IMR-90 (cell line): ENCODE measurements around the gene FHDC1. TPM values are rescaled to one million over a fixed set of nuclear protein-coding genes. Genes with fewer than 3 reads are reported as not detected.
"Not testable (repeated sequence)": the region's sequence is repeated elsewhere in the genome, so short reads cannot be mapped to it uniquely, and the experiment has no call there.

Experiments used
- ATAC-seq: fragments of 200-7000 bp; cut with Tn5 transposase; 2 replicates; pipeline ENCODE4 v1.9.1; 2020; ENCODE audit warnings: low read depth, mild to moderate bottlenecking, moderate library complexity
- BruUV-seq: library from RNA; stranded (reverse); fragments of 400-500 nt; replicated peaks from 2 replicates; lab custom pipeline; 2021; lab: Mats Ljungman, UMichigan
- CTCF ChIA-PET: fragments of 300-600 bp; formaldehyde crosslinking; extraction: SDS; loops from one replicate; lab custom pipeline; 2021; ENCODE audit warnings: antibody characterized with exemption; lab: Yijun Ruan, JAX
- POLR2A ChIA-PET: fragments of 300-600 bp; sonication (Branson Sonifier 250); formaldehyde crosslinking; loops from one replicate; lab custom pipeline; 2022; ENCODE audit warnings: antibody characterized with exemption; ENCODE audit not compliant: unreplicated experiment; lab: Charles Lee
- DNase-seq: peaks from one replicate; pipeline ENCODE4 v3.0.0; 2013
- H2AFZ ChIP-seq: replicated peaks from 2 replicates; pipeline ENCODE3; 2013; ENCODE audit warnings: low read length, mild to moderate bottlenecking; ENCODE audit not compliant: poor library complexity
- H2AK5ac ChIP-seq: 2 replicates; pipeline ENCODE4 v1.6.1; 2013; ENCODE audit warnings: low read depth, low read length, inconsistent platforms
- H2AK9ac ChIP-seq: replicated peaks from 2 replicates; pipeline ENCODE3; 2013; ENCODE audit warnings: mild to moderate bottlenecking, low read depth, low read length, moderate library complexity; ENCODE audit not compliant: poor library complexity
- H2BK120ac ChIP-seq: 2 replicates; pipeline ENCODE4 v1.6.1; 2013; ENCODE audit warnings: low read depth, low read length, inconsistent platforms
- H2BK15ac ChIP-seq: 3 replicates; pipeline ENCODE4 v1.6.1; 2013; ENCODE audit warnings: low read depth, low read length, inconsistent platforms
- H2BK20ac ChIP-seq: 2 replicates; pipeline ENCODE4 v1.6.1; 2013; ENCODE audit warnings: low read depth, mild to moderate bottlenecking, inconsistent platforms, low read length, moderate library complexity
- H2BK5ac ChIP-seq: 2 replicates; pipeline ENCODE4 v1.6.1; 2013; ENCODE audit warnings: mild to moderate bottlenecking, low read depth, low read length, inconsistent platforms; ENCODE audit not compliant: poor library complexity, severe bottlenecking
- H3K14ac ChIP-seq: replicated peaks from 2 replicates; pipeline ENCODE4 v1.6.1; 2013; ENCODE audit warnings: low read depth, low read length, inconsistent platforms
- H3K18ac ChIP-seq: 2 replicates; pipeline ENCODE4 v1.6.1; 2013; ENCODE audit warnings: low read depth, low read length, control low read depth
- H3K23ac ChIP-seq: 2 replicates; pipeline ENCODE4 v1.6.1; 2013; ENCODE audit warnings: low read depth, low read length, inconsistent platforms
- H3K27ac ChIP-seq: 2 replicates; pipeline ENCODE4 v1.5.1; 2013; ENCODE audit warnings: mild to moderate bottlenecking, control low read depth, low read length; ENCODE audit not compliant: insufficient read depth
- H3K27me3 ChIP-seq: 2 replicates; pipeline ENCODE4 v1.6.1; 2013; ENCODE audit warnings: low read length; ENCODE audit not compliant: control insufficient read depth, insufficient read depth
- H3K36me3 ChIP-seq: 2 replicates; pipeline ENCODE4 v1.6.1; 2013; ENCODE audit warnings: low read length, mixed read lengths; ENCODE audit not compliant: control insufficient read depth, insufficient read depth
- H3K4ac ChIP-seq: 2 replicates; pipeline ENCODE4 v1.6.1; 2013; ENCODE audit warnings: low read depth, low read length, inconsistent platforms
- H3K4me1 ChIP-seq: 2 replicates; pipeline ENCODE4 v1.6.1; 2013; ENCODE audit warnings: low read length, mixed read lengths; ENCODE audit not compliant: control insufficient read depth, insufficient read depth
- H3K4me2 ChIP-seq: 2 replicates; pipeline ENCODE4 v1.6.1; 2013; ENCODE audit warnings: low read depth, mild to moderate bottlenecking, control low read depth, low read length, moderate library complexity
- H3K4me3 ChIP-seq: 2 replicates; pipeline ENCODE4 v1.5.1; 2013; ENCODE audit warnings: low read depth, mild to moderate bottlenecking, control low read depth, low read length, moderate library complexity; ENCODE audit not compliant: insufficient read depth
- H3K56ac ChIP-seq: 2 replicates; pipeline ENCODE4 v1.6.1; 2013; ENCODE audit warnings: low read length, inconsistent platforms; ENCODE audit not compliant: insufficient read depth; ENCODE audit errors: extremely low read depth
- H3K79me1 ChIP-seq, 2 experiments: 2 replicates each; pipeline ENCODE4 v1.6.1; 2013; ENCODE audit warnings: low read length in 2 of 2, inconsistent platforms in 1 of 2, low read depth in 1 of 2
- H3K9ac ChIP-seq: 2 replicates; pipeline ENCODE4 v1.6.1; 2013; ENCODE audit warnings: low read depth, low read length, control low read depth
- H3K9me1 ChIP-seq: 2 replicates; pipeline ENCODE4 v1.6.1; 2013; ENCODE audit warnings: low read length, inconsistent platforms; ENCODE audit not compliant: insufficient read depth
- H3K9me3 ChIP-seq: 2 replicates; pipeline ENCODE4 v1.6.1; 2013; ENCODE audit warnings: low read length; ENCODE audit not compliant: control insufficient read depth, insufficient read depth
- H4K20me1 ChIP-seq: 2 replicates; pipeline ENCODE4 v1.6.1; 2013; ENCODE audit warnings: low read length, inconsistent platforms; ENCODE audit not compliant: insufficient read depth
- H4K5ac ChIP-seq: 2 replicates; pipeline ENCODE4 v1.6.1; 2013; ENCODE audit warnings: mild to moderate bottlenecking, low read depth, low read length, control low read depth
- H4K8ac ChIP-seq, 2 experiments: 2 replicates each; pipeline ENCODE4 v1.6.1; 2013; ENCODE audit warnings: low read depth in 2 of 2, low read length in 2 of 2, control low read depth in 1 of 2, inconsistent platforms in 1 of 2
- H4K91ac ChIP-seq: 2 replicates; pipeline ENCODE4 v1.6.1; 2013; ENCODE audit warnings: low read depth, low read length, inconsistent platforms; ENCODE audit not compliant: insufficient read depth
- MAFK ChIP-seq: IDR thresholded peaks from 2 replicates; pipeline ENCODE4 v1.6.1; 2012; ENCODE audit warnings: low read depth, low read length, improper control_type of control experiment
- NFE2L2 ChIP-seq: fragments of 150-350 bp; IDR thresholded peaks from 2 replicates; pipeline ENCODE4 v1.6.1; 2016; ENCODE audit warnings: low read depth, mild to moderate bottlenecking, low read length
- WGBS, 2 experiments: methylation state at CpG; one replicate each; pipeline versions ENCODE4 v1.1.5 to v1.1.7; 2013; ENCODE audit warnings: missing lambda C conversion rate in 2 of 2; ENCODE audit not compliant: insufficient read length in 1 of 2; ENCODE audit errors: extremely low coverage in 2 of 2; 5-methylcytosine and 5-hydroxymethylcytosine counted together
- dilution Hi-C: fragments of 300-500 bp; cut with HindIII; formaldehyde crosslinking; loops from one replicate; pipeline ENCODE4 v1.14.3; 2018; ENCODE audit warnings: low sequenced_read_pairs; ENCODE audit not compliant: unreplicated experiment
- in situ Hi-C: fragments of 300-500 bp; cut with MboI; formaldehyde crosslinking; loops from 3 replicates; pipeline ENCODE4 v1.14.3; 2019; ENCODE audit warnings: low sequenced_read_pairs, inconsistent platforms, mixed read lengths
- intact Hi-C: fragments of 100-400 bp; cut with micrococcal nuclease; formaldehyde crosslinking; loops from 2 replicates; pipeline ENCODE4 v1.10.0; 2022
- polyA plus RNA-seq, 3 experiments: library from polyadenylated mRNA; depleted of rRNA; stranded (reverse); fragments of >200 nt; gene quantifications; 2 replicates each; pipeline ENCODE4 v1.2.3, GENCODE V29; 2012; ENCODE audit warnings: low replicate concordance in 1 of 3
- total RNA-seq: library from RNA; depleted of rRNA; stranded (reverse); fragments of >200 nt; gene quantifications from 2 replicates; pipeline ENCODE4 v1.2.3, GENCODE V29; 2012

FHDC1 gene
- total and polyA plus RNA-seq, 2 of the 4 experiments (the other 2 are of a cell fraction) = under 0.01 to 0.09 TPM

DNA sequence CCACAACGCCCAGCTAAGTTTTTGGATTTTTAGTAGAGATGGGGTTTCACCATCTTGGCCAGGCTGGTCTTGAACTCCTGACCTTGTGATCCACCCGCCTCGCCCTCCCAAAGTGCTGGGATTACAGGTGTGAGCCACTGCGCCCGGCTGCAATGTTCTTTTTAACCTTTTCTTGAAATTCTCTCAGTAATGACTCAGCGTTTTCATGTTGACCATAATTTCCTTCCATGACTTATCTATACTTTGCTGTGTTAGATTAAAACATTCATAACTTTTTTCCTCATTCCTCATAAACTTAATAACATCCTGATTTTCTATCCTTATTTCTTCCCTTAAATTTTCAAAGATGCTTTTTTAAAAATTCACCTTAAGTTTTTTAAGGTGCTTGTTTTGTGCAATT, 38.0 kb upstream of the FHDC1 start:
- in situ Hi-C loops, CTCF ChIA-PET, H3K27ac ChIP-seq, H4K91ac ChIP-seq, ATAC-seq, DNase-seq, H2BK20ac ChIP-seq, H3K4me3 ChIP-seq, BruUV-seq, H3K14ac ChIP-seq, H2AFZ ChIP-seq, H2AK9ac ChIP-seq, POLR2A ChIA-PET, H2AK5ac ChIP-seq, H2BK120ac ChIP-seq, H3K27me3 ChIP-seq, H3K23ac ChIP-seq, H2BK15ac ChIP-seq, H2BK5ac ChIP-seq, H3K4me2 ChIP-seq, H3K9ac ChIP-seq, H3K79me1 ChIP-seq, H3K4ac ChIP-seq, H3K4me1 ChIP-seq, dilution Hi-C loops, H4K8ac ChIP-seq, H3K9me1 ChIP-seq, H3K9me3 ChIP-seq, H3K56ac ChIP-seq, H3K36me3 ChIP-seq, H3K18ac ChIP-seq, H4K20me1 ChIP-seq, H4K5ac ChIP-seq: not testable (repeated sequence)
- TF ChIP-seq MAFK (peak; percentile 75), NFE2L2 (peak; percentile 95)
- no CpG with 5 or more reads among the region's 6 CpGs for WGBS, 2 experiments
- intact Hi-C loops = loop anchor here (5.0 kb wide), 1 partner anchor 39 kb away; the partner anchor contains the start of gene FHDC1
